OCI-LY3 (cell line): ENCODE measurements around the gene RHOJ.
A peak's percentile ranks its signal among the peaks of the same experiment; 100 is the strongest.
"Not testable (repeated sequence)": the region's sequence is repeated elsewhere in the genome, so short reads cannot be mapped to it uniquely, and the experiment has no call there.

Experiments
- H2AFZ ChIP-seq: fragments of 200-600, 300-600 bp; shearing (Covaris generic); 2 replicates; pipeline ENCODE4 v1.6.0; 2014; ENCODE audit warnings: antibody characterized with exemption, low read depth, low read length
- H3K27ac ChIP-seq: fragments of 200-600, 300-600 bp; sonication (generic); 2 replicates; pipeline ENCODE4 v1.5.1; 2014; ENCODE audit warnings: mild to moderate bottlenecking, low read length, moderate library complexity, mixed read lengths
- H3K27me3 ChIP-seq: fragments of 200-600, 300-600 bp; sonication (generic); 2 replicates; pipeline ENCODE4 v1.6.1; 2014; ENCODE audit warnings: low read depth, low read length, mixed read lengths
- H3K36me3 ChIP-seq: fragments of 200-600, 300-600 bp; sonication (generic); replicated peaks from 2 replicates; pipeline ENCODE3; 2014; ENCODE audit warnings: low read depth, low read length, mixed read lengths
- H3K4me1 ChIP-seq: fragments of 300-600, 200-600 bp; sonication (generic); 2 replicates; pipeline ENCODE4 v1.6.1; 2014; ENCODE audit warnings: low read length, mixed read lengths
- H3K4me2 ChIP-seq: fragments of 200-600, 300-600 bp; sonication (generic); 2 replicates; pipeline ENCODE4 v1.6.1; 2014; ENCODE audit warnings: low read length, mixed read lengths
- H3K4me3 ChIP-seq: fragments of 300-600, 200-600 bp; sonication (generic); 2 replicates; pipeline ENCODE4 v1.5.1; 2014; ENCODE audit warnings: antibody characterized with exemption, mild to moderate bottlenecking, low read length, moderate library complexity
- H3K79me2 ChIP-seq: fragments of 300-600, 200-600 bp; shearing (Covaris generic); 2 replicates; pipeline ENCODE4 v1.6.1; 2014; ENCODE audit warnings: mild to moderate bottlenecking, low read length, mixed read lengths
- H3K9ac ChIP-seq: fragments of 300-600, 200-600 bp; shearing (Covaris generic); 2 replicates; pipeline ENCODE4 v1.6.0; 2014; ENCODE audit warnings: mild to moderate bottlenecking, low read length, moderate library complexity
- H3K9me3 ChIP-seq: fragments of 200-600, 300-600 bp; shearing (Covaris generic); 2 replicates; pipeline ENCODE4 v1.6.1; 2014; ENCODE audit warnings: low read length, mixed read lengths; ENCODE audit not compliant: insufficient read depth
- H4K20me1 ChIP-seq: fragments of 200-600, 300-600 bp; sonication (generic); 2 replicates; pipeline ENCODE4 v1.6.1; 2016; ENCODE audit warnings: low read length, mixed read lengths; ENCODE audit not compliant: insufficient read depth
- CTCF ChIP-seq: fragments of 200-600, 300-600 bp; sonication (generic); IDR thresholded peaks from 2 replicates; pipeline ENCODE4 v1.5.1; 2014; ENCODE audit warnings: antibody characterized with exemption, low read length, low read depth
- EZH2phosphoT487 ChIP-seq: fragments of 200-600 bp; shearing (Covaris generic); IDR thresholded peaks from 2 replicates; pipeline ENCODE4 v1.6.1; 2018; ENCODE audit warnings: antibody characterized with exemption, mixed run types, low read depth

RHOJ gene

GRCh38 chr14:63164108-63164683 lies 40.0 kb upstream of the RHOJ start:
- Histone ChIP-seq H3K27ac (no peak overlapping the region), H3K9ac (no peak overlapping the region), H4K20me1 (no peaks in the 10 kb centered on the region), H3K79me2 (no peaks in the 10 kb centered on the region), H3K36me3 (no peaks in the 10 kb centered on the region), H3K4me1 (no peaks in the 10 kb centered on the region), H3K4me3 (no peak overlapping the region), H3K9me3 (peaks cover 2% of the 10 kb centered on the region; the same call in 1 of the 2 replicates), H3K4me2 (no peak overlapping the region), H3K27me3 (no peaks in the 10 kb centered on the region), H2AFZ (no peak overlapping the region)
- no peak for TF ChIP-seq CTCF

GRCh38 chr14:63165267-63165666 lies 39.0 kb upstream of the RHOJ start:
- not testable (repeated sequence) for H2AFZ ChIP-seq, H3K27ac ChIP-seq, H4K20me1 ChIP-seq, H3K4me3 ChIP-seq, H3K4me1 ChIP-seq, H3K4me2 ChIP-seq, H3K27me3 ChIP-seq, H3K9ac ChIP-seq, H3K79me2 ChIP-seq, H3K36me3 ChIP-seq, H3K9me3 ChIP-seq

- no peaks in the 10 kb centered on the region for H3K36me3 ChIP-seq
- no peak overlapping the region for H3K9ac ChIP-seq
- no peaks in the 10 kb centered on the region for H3K27me3 ChIP-seq
- H3K79me2 ChIP-seq: no peaks in the 10 kb centered on the region
- no peak overlapping the region for H3K4me2 ChIP-seq
- no peak for TF ChIP-seq EZH2phosphoT487
- no peak for TF ChIP-seq CTCF
- no peak overlapping the region for H3K4me3 ChIP-seq
- peaks cover 3% of the 10 kb centered on the region; the same call in 1 of the 2 replicates for H3K9me3 ChIP-seq
- no peaks in the 10 kb centered on the region for H3K4me1 ChIP-seq
- no peak overlapping the region for H2AFZ ChIP-seq
- no peaks in the 10 kb centered on the region for H4K20me1 ChIP-seq
- H3K27ac ChIP-seq: no peak overlapping the region
These were observed 37.2 kb upstream of the RHOJ start for GRCh38 chr14:63167044-63167443.

- Histone ChIP-seq H3K79me2 (no peaks in the 10 kb centered on the region), H3K9me3 (no peaks in the 10 kb centered on the region), H3K36me3 (no peaks in the 10 kb centered on the region), H3K4me3 (no peak overlapping the region; the same call in 1 of the 2 replicates), H4K20me1 (no peaks in the 10 kb centered on the region), H3K4me1 (peaks cover 4% of the 10 kb centered on the region; the same call in 1 of the 2 replicates), H3K27me3 (peaks cover 17% of the 10 kb centered on the region), H2AFZ (no peak overlapping the region), H3K9ac (no peak overlapping the region), H3K4me2 (peak overlapping the region; percentile 12), H3K27ac (no peak overlapping the region)
- TF ChIP-seq EZH2phosphoT487 (no peak), CTCF (peak; percentile 73)
These were observed 29.5 kb upstream of the RHOJ start for GRCh38 chr14:63174760-63175191.
